ENCODE data around the gene TNIP1. TPM values are rescaled to one million over a fixed set of nuclear protein-coding genes. Genes with fewer than 3 reads are reported as not detected.

Gene TNIP1
- total RNA-seq, 5 donors from 2014 or later (not counting 1 experiment from before 2014, with no cell fraction given): 118 to 211 (median 170) TPM

GRCh38 chr5:151040211-151040747 lies 40.6 kb downstream of the TNIP1 start:
- Histone ChIP-seq H3K36me3 (ENCODE audit: control insufficient read depth in 2 of 2, extremely low read depth in 1 of 2, insufficient read depth in 1 of 2, low read length in 1 of 2) (peaks cover 37 to 98% of the 10 kb centered on the region in 2 donors), H3K4me1 (ENCODE audit: control insufficient read depth in 1 of 2, extremely low read depth in 1 of 2, insufficient read depth in 2 of 2, low read length in 2 of 2) (no peaks in the 10 kb centered on the region), H3K4me3 (ENCODE audit: control insufficient read depth in 1 of 2, extremely low read depth in 1 of 2, low read length in 1 of 2) (no peak overlapping the region), H3K27ac (ENCODE audit: low read length) (no peak overlapping the region), H3K9me3 (no peaks in the 10 kb centered on the region), H3K27me3 (replicated peaks in 1 of 2; ENCODE audit: control insufficient read depth in 2 of 2, extremely low read depth in 1 of 2, insufficient read depth in 2 of 2, low read length in 1 of 2) (no peaks in the 10 kb centered on the region)
- no peaks in the 10 kb centered on the region for H3K27me3 Mint-ChIP-seq
- H3K4me1 Mint-ChIP-seq: no peaks in the 10 kb centered on the region
- WGBS (ENCODE audit: insufficient coverage): 95% methylated on average over 5 of the region's 8 CpGs
- H3K9me3 Mint-ChIP-seq: no peaks in the 10 kb centered on the region
- H3K27ac Mint-ChIP-seq: no peak overlapping the region
- ChIA-PET CTCF (interaction anchor here in 1 of 2 donors (0.6 to 1.5 kb wide), 2 partner anchors 11 to 198 kb away, joined by 3 to 5 read pairs; no protein-coding TSS in a partner anchor), POLR2A (no interaction called here)
- peaks cover 66% of the 10 kb centered on the region for H3K36me3 Mint-ChIP-seq
- ATAC-seq (replicated peaks in 1 of 4) (no peak), DNase-seq (no peak)
- no peak overlapping the region for H3K4me3 Mint-ChIP-seq

GRCh38 chr5:151039665-151040064 lies 41.2 kb downstream of the TNIP1 start:
- DNase-seq (no peak), ATAC-seq (replicated peaks in 1 of 4) (no peak)
- Histone ChIP-seq H3K4me3 (ENCODE audit: control insufficient read depth in 1 of 2, extremely low read depth in 1 of 2, low read length in 1 of 2) (no peak overlapping the region), H3K4me1 (ENCODE audit: control insufficient read depth in 1 of 2, extremely low read depth in 1 of 2, insufficient read depth in 2 of 2, low read length in 2 of 2) (no peaks in the 10 kb centered on the region), H3K36me3 (ENCODE audit: control insufficient read depth in 2 of 2, extremely low read depth in 1 of 2, insufficient read depth in 1 of 2, low read length in 1 of 2) (peaks cover 36 to 99% of the 10 kb centered on the region in 2 donors), H3K27me3 (replicated peaks in 1 of 2; ENCODE audit: control insufficient read depth in 2 of 2, extremely low read depth in 1 of 2, insufficient read depth in 2 of 2, low read length in 1 of 2) (no peaks in the 10 kb centered on the region), H3K27ac (ENCODE audit: low read length) (no peak overlapping the region), H3K9me3 (no peaks in the 10 kb centered on the region)
- 100% methylated on average over 2 of the region's 9 CpGs for WGBS (ENCODE audit: insufficient coverage)
- ChIA-PET CTCF (interaction anchor here (0.6 to 0.9 kb wide), 2 partner anchors 86 to 132 kb away, joined by 3 read pairs; no protein-coding TSS in a partner anchor), POLR2A (no interaction called here)
- Mint-ChIP-seq H3K4me3 (no peak overlapping the region), H3K4me1 (no peaks in the 10 kb centered on the region), H3K36me3 (peaks cover 71% of the 10 kb centered on the region), H3K27ac (no peak overlapping the region), H3K9me3 (no peaks in the 10 kb centered on the region), H3K27me3 (no peaks in the 10 kb centered on the region)

- POLR2A ChIA-PET: no interaction called here
- Mint-ChIP-seq H3K4me1 (no peaks in the 10 kb centered on the region), H3K36me3 (peaks cover 76% of the 10 kb centered on the region), H3K27ac (no peak overlapping the region), H3K27me3 (no peaks in the 10 kb centered on the region), H3K9me3 (no peaks in the 10 kb centered on the region), H3K4me3 (no peak overlapping the region)
- CTCF ChIA-PET: interaction anchor here in 1 of 2 donors (0.5 to 0.9 kb wide), 3 partner anchors 19 to 87 kb away, joined by 3 to 4 read pairs (median 3); partner anchors contain the start of gene GPX3
- Histone ChIP-seq H3K27ac (ENCODE audit: low read length) (no peak overlapping the region), H3K36me3 (ENCODE audit: control insufficient read depth in 2 of 2, extremely low read depth in 1 of 2, insufficient read depth in 1 of 2, low read length in 1 of 2) (peaks cover 33 to 100% of the 10 kb centered on the region in 2 donors), H3K9me3 (no peaks in the 10 kb centered on the region), H3K4me3 (ENCODE audit: control insufficient read depth in 1 of 2, extremely low read depth in 1 of 2, low read length in 1 of 2) (no peak overlapping the region), H3K4me1 (ENCODE audit: control insufficient read depth in 1 of 2, extremely low read depth in 1 of 2, insufficient read depth in 2 of 2, low read length in 2 of 2) (no peaks in the 10 kb centered on the region), H3K27me3 (replicated peaks in 1 of 2; ENCODE audit: control insufficient read depth in 2 of 2, extremely low read depth in 1 of 2, insufficient read depth in 2 of 2, low read length in 1 of 2) (no peaks in the 10 kb centered on the region)
- DNase-seq (no peak), ATAC-seq (replicated peaks in 1 of 4) (no peak)
- WGBS (ENCODE audit: insufficient coverage): 97% methylated on average over 7 of the region's 7 CpGs
These were observed 42.0 kb downstream of the TNIP1 start for GRCh38 chr5:151038801-151039238.

- Mint-ChIP-seq H3K9me3 (no peaks in the 10 kb centered on the region), H3K36me3 (peaks cover 80% of the 10 kb centered on the region), H3K27ac (no peak overlapping the region), H3K27me3 (no peaks in the 10 kb centered on the region), H3K4me3 (no peak overlapping the region), H3K4me1 (no peaks in the 10 kb centered on the region)
- no peaks in the 10 kb centered on the region for H3K27me3 ChIP-seq (replicated peaks in 1 of 2; ENCODE audit: control insufficient read depth in 2 of 2, extremely low read depth in 1 of 2, insufficient read depth in 2 of 2, low read length in 1 of 2)
- H3K36me3 ChIP-seq (ENCODE audit: control insufficient read depth in 2 of 2, extremely low read depth in 1 of 2, insufficient read depth in 1 of 2, low read length in 1 of 2): peaks cover 33 to 99% of the 10 kb centered on the region in 2 donors
- POLR2A ChIA-PET: no interaction called here
- DNase-seq: no peak
- CTCF ChIA-PET: interaction anchor here in 1 of 2 donors (0.5 to 0.6 kb wide), 2 partner anchors 18 to 75 kb away, joined by 3 to 4 read pairs; partner anchors contain the start of gene GPX3
- H3K4me1 ChIP-seq (ENCODE audit: control insufficient read depth in 1 of 2, extremely low read depth in 1 of 2, insufficient read depth in 2 of 2, low read length in 2 of 2): no peaks in the 10 kb centered on the region
- no peak for ATAC-seq (replicated peaks in 1 of 4)
- H3K27ac ChIP-seq (ENCODE audit: low read length): no peak overlapping the region
- H3K9me3 ChIP-seq: no peaks in the 10 kb centered on the region
- H3K4me3 ChIP-seq (ENCODE audit: control insufficient read depth in 1 of 2, extremely low read depth in 1 of 2, low read length in 1 of 2): no peak overlapping the region
- WGBS (ENCODE audit: insufficient coverage): 95% methylated on average over 6 of the region's 8 CpGs
These were observed 42.5 kb downstream of the TNIP1 start for GRCh38 chr5:151038412-151038745.

- Histone ChIP-seq H3K36me3 (ENCODE audit: control insufficient read depth in 2 of 2, extremely low read depth in 1 of 2, insufficient read depth in 1 of 2, low read length in 1 of 2) (peaks cover 32 to 96% of the 10 kb centered on the region in 2 donors), H3K27me3 (replicated peaks in 1 of 2; ENCODE audit: control insufficient read depth in 2 of 2, extremely low read depth in 1 of 2, insufficient read depth in 2 of 2, low read length in 1 of 2) (no peaks in the 10 kb centered on the region), H3K27ac (ENCODE audit: low read length) (no peak overlapping the region), H3K4me1 (ENCODE audit: control insufficient read depth in 1 of 2, extremely low read depth in 1 of 2, insufficient read depth in 2 of 2, low read length in 2 of 2) (no peaks in the 10 kb centered on the region), H3K4me3 (ENCODE audit: control insufficient read depth in 1 of 2, extremely low read depth in 1 of 2, low read length in 1 of 2) (no peak overlapping the region), H3K9me3 (no peaks in the 10 kb centered on the region)
- POLR2A ChIA-PET: no interaction called here
- Mint-ChIP-seq H3K36me3 (peaks cover 77% of the 10 kb centered on the region), H3K4me1 (no peaks in the 10 kb centered on the region), H3K27me3 (no peaks in the 10 kb centered on the region), H3K9me3 (no peaks in the 10 kb centered on the region), H3K27ac (no peak overlapping the region), H3K4me3 (no peak overlapping the region)
- WGBS (ENCODE audit: insufficient coverage): 97% methylated on average over 9 of the region's 12 CpGs
- no peak for DNase-seq
- CTCF ChIA-PET: interaction anchor here in 1 of 2 donors (0.6 kb wide), 1 partner anchor 76 kb away, joined by 4 read pairs; no protein-coding TSS in a partner anchor
- ATAC-seq (replicated peaks in 1 of 4): no peak
These were observed 43.0 kb downstream of the TNIP1 start for GRCh38 chr5:151037561-151038411.

- CTCF ChIA-PET: no interaction called here
- no peak overlapping the region for H3K4me3 Mint-ChIP-seq
- WGBS (ENCODE audit: insufficient coverage): 100% methylated on average over 2 of the region's 6 CpGs
- no peak for ATAC-seq (replicated peaks in 1 of 4)
- POLR2A ChIA-PET: no interaction called here
- peaks cover 77% of the 10 kb centered on the region for H3K36me3 Mint-ChIP-seq
- H3K27ac Mint-ChIP-seq: no peak overlapping the region
- Histone ChIP-seq H3K27me3 (replicated peaks in 1 of 2; ENCODE audit: control insufficient read depth in 2 of 2, extremely low read depth in 1 of 2, insufficient read depth in 2 of 2, low read length in 1 of 2) (no peaks in the 10 kb centered on the region), H3K36me3 (ENCODE audit: control insufficient read depth in 2 of 2, extremely low read depth in 1 of 2, insufficient read depth in 1 of 2, low read length in 1 of 2) (peaks cover 27 to 96% of the 10 kb centered on the region in 2 donors), H3K4me1 (ENCODE audit: control insufficient read depth in 1 of 2, extremely low read depth in 1 of 2, insufficient read depth in 2 of 2, low read length in 2 of 2) (no peaks in the 10 kb centered on the region), H3K27ac (ENCODE audit: low read length) (no peak overlapping the region), H3K9me3 (no peaks in the 10 kb centered on the region), H3K4me3 (ENCODE audit: control insufficient read depth in 1 of 2, extremely low read depth in 1 of 2, low read length in 1 of 2) (no peak overlapping the region)
- H3K4me1 Mint-ChIP-seq: no peaks in the 10 kb centered on the region
- DNase-seq: no peak
- no peaks in the 10 kb centered on the region for H3K9me3 Mint-ChIP-seq
- no peaks in the 10 kb centered on the region for H3K27me3 Mint-ChIP-seq
These were observed 44.3 kb downstream of the TNIP1 start for GRCh38 chr5:151036556-151036955.
